GM08714 (cell line): ENCODE measurements around the gene RUVBL2.
"Not testable (repeated sequence)": the region's sequence is repeated elsewhere in the genome, so short reads cannot be mapped to it uniquely, and the experiment has no call there.

Experiments used
- H3K4me3 ChIP-seq: fragments of 200-500 bp; sonication (Bioruptor generic); 2 replicates; pipeline ENCODE4 v1.5.1; 2014; ENCODE audit warnings: mild to moderate bottlenecking, low read length, inconsistent platforms
- ZNF274 ChIP-seq: IDR thresholded peaks from 2 replicates; pipeline ENCODE4 v1.6.1; 2012; ENCODE audit warnings: mild to moderate bottlenecking, low read depth, low read length

RUVBL2 gene

DNA sequence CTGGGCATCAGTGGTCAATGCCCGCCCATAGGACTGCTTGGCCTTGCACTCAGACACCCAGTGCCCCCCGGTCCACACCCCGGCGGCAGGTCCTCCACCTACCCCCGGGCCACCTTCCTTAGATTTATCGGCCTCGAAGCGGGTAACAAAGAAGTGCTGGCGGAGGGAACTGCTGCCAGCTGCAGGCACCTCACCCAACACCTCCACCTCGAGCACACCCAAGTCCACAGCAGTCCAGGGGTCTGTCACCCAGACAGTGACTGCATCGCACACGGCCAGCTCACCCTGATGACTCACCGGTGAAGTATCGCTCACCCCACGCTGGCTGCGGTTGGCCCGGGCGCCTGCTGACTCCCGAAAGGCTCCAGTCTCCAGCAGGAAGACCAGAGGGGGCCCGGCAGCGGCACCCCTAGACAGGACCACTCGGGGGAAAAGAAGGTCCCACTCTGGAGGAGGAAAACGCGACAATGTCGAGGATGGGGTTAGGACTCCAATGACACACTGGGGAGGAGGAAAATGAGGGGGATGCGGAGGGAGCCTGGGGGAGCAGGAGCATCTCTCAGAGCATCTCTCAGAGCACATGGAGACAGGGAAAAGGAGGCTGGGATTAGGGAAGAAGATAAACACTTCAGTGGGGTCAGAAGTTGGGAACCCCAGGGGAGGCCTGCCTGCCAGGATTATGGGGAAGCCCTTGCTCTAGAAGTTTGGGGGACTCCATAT, 45.0 kb downstream of the RUVBL2 start:
- H3K4me3 ChIP-seq: not testable (repeated sequence)

DNA sequence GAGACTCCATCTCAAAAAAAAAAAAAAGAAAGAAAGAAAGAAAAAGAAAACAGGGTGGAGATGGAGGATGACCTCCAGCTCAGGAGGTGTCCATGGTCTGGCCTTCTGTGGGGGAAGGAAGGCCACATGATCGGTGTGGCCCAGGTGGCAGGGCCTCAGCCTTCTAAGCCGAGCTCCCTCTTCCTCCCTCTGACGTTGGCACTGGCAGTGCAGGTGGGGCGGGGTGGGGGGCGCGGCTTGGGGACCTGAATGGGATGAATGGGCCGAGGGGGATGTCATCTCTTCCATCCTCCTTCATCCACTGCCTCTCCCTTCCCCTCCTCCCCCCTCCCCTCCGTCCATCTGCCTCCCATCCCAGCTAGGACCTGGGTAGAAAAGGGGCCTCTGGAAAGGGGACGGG, 46.0 kb downstream of the RUVBL2 start:
- not testable (repeated sequence) for H3K4me3 ChIP-seq

DNA sequence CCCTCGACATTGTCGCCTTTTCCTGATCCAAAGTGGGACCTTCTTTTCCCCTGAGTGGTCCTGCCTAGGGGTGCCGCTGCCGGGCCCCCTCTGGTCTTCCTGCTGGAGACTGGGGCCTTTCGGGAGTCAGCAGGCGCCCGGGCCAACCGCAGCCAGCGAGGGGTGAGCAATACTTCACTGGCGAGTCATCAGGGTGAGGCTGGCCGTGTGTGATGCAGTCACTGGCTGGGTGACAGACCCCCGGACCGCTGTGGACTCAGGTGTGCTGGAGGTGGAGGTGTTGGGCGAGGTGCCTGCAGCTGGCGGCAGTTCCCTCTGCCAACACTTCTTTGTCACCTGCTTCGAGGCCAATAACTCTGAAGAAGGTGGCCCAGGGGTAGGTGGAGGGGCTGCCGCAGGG, 48.5 kb downstream of the RUVBL2 start:
- no peak for TF ChIP-seq ZNF274
- no peak overlapping the region for H3K4me3 ChIP-seq

DNA sequence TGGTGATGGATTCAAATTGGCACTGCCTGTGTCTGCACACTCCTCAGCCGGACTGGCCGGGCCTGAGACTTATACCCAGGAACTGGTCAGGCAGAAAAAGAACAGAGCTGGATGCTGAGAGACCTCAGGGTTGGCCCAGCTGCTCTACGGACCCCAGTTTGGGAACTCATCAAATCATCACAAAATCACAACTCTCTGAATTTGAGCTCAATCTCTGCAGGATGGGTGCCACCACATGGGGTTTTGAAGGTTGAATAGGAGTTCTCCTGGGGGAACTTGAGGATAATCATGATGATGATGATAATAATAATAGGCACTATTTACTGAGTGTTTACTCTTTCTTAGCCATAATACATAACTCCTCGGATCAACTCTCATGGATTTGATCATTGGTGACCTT, 49.0 kb downstream of the RUVBL2 start:
- H3K4me3 ChIP-seq: not testable (repeated sequence)

DNA sequence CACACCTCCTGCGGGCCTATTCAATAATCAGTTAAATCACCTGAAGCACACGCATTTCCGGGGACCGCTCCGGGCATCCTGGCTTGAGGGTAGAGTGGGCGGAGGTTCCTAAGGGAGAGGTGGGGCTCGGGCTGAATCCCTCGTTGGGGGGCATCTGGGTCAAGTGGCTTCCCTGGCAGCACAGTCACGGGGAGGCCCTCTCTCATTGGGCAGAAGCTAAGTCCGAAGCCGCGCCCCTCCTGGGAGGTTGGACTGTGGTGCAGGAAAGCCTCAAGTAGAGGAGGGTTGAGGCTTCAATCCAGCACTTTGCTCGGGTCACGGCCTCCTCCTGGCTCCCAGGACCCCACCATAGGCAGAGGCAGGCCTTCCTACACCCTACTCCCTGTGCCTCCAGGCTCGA, 49.9 kb downstream of the RUVBL2 start, which contains the start of gene CGB5:
Gene CGB5, plus strand, starts transcription at position 301 of the 400 bp plus-strand sequence. CDS start 362 bp downstream, outside the sequence.
- not testable (repeated sequence) for H3K4me3 ChIP-seq

DNA sequence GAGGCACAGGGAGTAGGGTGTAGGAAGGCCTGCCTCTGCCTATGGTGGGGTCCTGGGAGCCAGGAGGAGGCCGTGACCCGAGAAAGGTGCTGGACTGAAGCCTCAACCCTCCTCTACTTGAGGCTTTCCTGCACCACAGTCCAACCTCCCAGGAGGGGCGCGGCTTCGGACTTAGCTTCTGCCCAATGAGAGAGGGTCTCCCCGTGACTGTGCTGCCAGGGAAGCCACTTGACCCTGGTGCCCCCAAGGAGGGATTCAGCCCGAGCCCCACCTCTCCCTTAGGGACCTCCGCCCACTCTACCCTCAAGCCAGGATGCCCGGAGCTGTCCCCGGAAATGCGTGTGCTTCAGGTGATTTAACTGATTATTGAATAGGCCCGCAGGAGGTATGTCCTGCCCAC, 55.3 kb downstream of the RUVBL2 start, which contains the start of gene CGB8:
Gene CGB8, minus strand, starts transcription at position 101 of the 400 bp plus-strand sequence. CDS start 372 bp downstream, outside the sequence.
- not testable (repeated sequence) for H3K4me3 ChIP-seq

DNA sequence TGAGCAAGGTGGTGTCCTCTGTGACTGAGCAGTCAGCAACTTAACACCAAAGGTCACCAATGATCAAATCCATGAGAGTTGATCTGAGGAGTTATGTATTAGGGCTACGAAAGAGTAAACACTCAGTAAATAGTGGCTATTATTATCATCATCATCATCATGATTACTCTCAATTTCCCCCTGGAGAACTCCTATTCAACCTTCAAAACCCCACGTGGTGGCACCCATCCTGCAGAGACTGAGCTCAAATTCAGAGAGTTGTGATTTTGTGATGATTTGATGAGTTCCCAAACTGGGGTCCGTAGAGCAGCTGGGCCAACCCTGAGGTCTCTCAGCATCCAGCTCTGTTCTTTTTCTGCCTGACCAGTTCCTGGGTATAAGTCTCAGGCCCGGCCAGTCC, 56.1 kb downstream of the RUVBL2 start:
- H3K4me3 ChIP-seq: not testable (repeated sequence)

GRCh38 chr19:49050376-49051033, 56.8 kb downstream of the RUVBL2 start:
- not testable (repeated sequence) for H3K4me3 ChIP-seq

DNA sequence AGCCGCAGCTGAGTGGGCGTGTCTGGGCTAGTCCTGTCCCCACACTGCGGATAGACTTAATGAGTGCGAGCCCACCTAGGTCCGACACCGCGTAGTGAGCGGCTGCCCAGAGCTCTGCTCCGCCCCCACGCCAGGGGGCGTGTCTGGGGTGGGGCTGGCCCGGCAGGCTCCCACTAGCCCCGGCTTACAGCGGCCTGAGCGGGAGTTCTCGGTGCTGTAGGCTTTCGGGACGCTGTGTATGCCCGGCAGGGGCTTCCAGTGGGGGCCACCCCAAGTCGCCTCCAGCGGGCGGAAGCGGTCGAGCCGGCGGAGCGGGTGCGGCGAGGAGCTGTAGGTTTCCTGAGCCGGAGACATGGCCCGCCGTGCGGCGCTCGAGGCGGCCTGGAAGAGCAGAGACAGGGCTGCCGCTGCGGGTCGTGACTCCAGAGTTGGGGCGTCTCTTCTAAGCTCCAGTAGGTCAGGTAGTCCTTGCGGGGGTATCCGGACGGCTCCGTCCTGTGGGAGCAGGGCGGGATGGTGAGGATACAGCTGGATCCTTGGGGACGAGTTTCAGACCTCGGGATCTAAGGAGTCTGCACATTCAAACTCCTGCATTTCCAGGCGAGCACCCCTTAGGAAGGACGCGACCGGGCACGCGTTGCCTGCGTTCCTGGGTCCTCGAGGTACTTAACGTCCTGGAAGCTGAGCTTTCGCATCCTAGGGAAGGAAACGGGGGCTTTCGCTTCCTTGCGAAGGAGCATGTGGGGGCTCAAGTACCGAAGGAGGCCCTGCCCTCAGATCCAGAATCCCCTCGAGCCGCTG, 62.6 kb downstream of the RUVBL2 start:
- TF ChIP-seq ZNF274: no peak
- H3K4me3 ChIP-seq: peak overlapping the region; percentile 18; the same call in 1 of the 2 replicates

GRCh38 chr19:49056902-49057596, 63.4 kb downstream of the RUVBL2 start:
- H3K4me3 ChIP-seq: not testable (repeated sequence)

- no peak for TF ChIP-seq ZNF274
- no peak within 1 kb of the TSS; the same call in 1 of the 2 replicates for H3K4me3 ChIP-seq
Measured at GRCh38 chr19:49057636-49058234, 64.0 kb downstream of the RUVBL2 start, which contains the start of gene CGB7. CGB7 (minus strand) TSS chr19:49057749; CDS start chr19:49055375, 2,374 bp downstream.

GRCh38 chr19:49058562-49058961, 64.9 kb downstream of the RUVBL2 start:
- no peak for TF ChIP-seq ZNF274
- no peak overlapping the region for H3K4me3 ChIP-seq

GRCh38 chr19:49059053-49059452, 65.4 kb downstream of the RUVBL2 start:
- TF ChIP-seq ZNF274: no peak
- no peak overlapping the region for H3K4me3 ChIP-seq

DNA sequence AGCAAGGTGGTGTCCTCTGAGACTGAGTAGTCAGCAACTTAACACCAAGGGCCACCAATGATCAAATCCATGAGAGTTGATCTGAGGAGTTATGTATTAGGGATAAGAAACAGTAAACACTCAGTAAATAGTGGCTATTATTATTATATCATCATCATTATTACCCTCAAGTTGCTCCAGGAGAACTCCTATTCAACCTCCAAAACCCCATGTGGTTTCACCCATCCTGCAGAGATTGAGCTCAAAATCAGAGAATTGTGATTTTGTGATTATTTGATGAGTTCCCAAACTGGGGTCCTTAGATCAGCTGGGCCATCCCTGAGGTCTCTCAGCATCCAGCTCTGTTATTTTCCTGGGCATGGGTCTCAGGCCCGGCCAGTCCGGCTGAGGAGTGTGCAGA, 67.3 kb downstream of the RUVBL2 start:
- H3K4me3 ChIP-seq: no peak overlapping the region
- no peak for TF ChIP-seq ZNF274

DNA sequence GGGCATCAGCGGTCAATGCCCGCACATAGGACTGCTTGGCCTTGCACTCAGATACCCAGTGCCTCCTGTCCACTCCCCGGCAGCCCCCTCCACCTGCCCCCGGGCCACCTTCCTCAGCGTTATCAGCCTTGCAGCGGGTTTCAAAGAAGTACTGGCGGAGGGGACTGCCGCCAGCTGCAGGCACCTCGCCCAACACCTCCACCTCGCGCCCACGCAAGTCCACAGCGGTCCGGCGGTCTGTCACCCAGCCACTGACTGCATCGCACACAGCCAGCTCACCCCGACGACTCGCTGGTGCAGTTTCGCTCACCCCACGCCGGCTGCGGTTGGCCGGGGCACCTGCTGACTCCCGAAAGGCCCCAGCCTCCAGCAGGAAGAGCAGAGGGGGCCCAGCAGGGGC, 67.8 kb downstream of the RUVBL2 start:
- H3K4me3 ChIP-seq: no peak overlapping the region
- no peak for TF ChIP-seq ZNF274
